Kidney tubule cell (primary cell): ENCODE results near the gene IGDCC3.

Experiments used
- DNase-seq: peaks from one replicate; pipeline ENCODE4 v3.0.0-alpha.2; 2018; ENCODE audit warnings: low spot score

The IGDCC3 gene

GRCh38 chr15:65289261-65289854, 88.4 kb downstream of the IGDCC3 start:
- DNase-seq, result no peak

GRCh38 chr15:65287520-65287855, 90.3 kb downstream of the IGDCC3 start:
- DNase-seq, result no peak

GRCh38 chr15:65286704-65287519, 90.9 kb downstream of the IGDCC3 start, which contains the start of gene PARP16:
TSS of gene PARP16 (minus strand) at chr15:65286883. CDS start at chr15:65286426, 457 bp downstream.
- peak; percentile 93 for DNase-seq

- DNase-seq, result peak; percentile 41
These were observed 91.6 kb downstream of the IGDCC3 start for GRCh38 chr15:65286069-65286703.

- DNase-seq, result no peak
These were observed 92.3 kb downstream of the IGDCC3 start for GRCh38 chr15:65285291-65286068.

DNA sequence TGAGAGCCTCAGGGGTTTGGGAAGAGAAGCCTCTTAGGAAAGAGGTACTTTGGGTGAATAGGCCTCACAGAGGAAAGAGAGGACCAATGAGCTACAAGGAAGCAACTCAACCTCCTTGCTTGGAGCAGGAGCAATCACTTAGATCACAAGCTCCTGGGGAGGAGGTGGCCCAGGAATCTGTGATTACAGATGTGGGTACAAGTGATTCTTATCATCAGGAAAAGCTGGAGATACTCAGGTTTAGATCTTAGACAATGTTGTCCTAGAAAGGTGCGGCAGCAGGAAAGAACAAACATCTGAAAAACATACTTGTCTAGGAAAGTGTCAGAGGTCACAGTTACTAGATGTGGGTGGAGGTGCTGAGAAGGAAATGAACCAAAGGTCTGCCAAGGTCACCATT, 99.3 kb downstream of the IGDCC3 start:
- DNase-seq, result no peak
